ENCODE data around the gene NFRKB. TPM values are rescaled to one million over a fixed set of nuclear protein-coding genes. Genes with fewer than 3 reads are reported as not detected.

Gene NFRKB
- polyA plus RNA-seq (11.8 to 23.6 TPM (median 14.4 TPM) in 3 replicates), polyA minus RNA-seq (19.7 to 30.6 TPM (median 26.9 TPM) in 3 replicates)
- 12.6 TPM for polyA plus RNA-seq (2011; ENCODE audit: low read depth)
- polyA plus RNA-seq (2011; cell fraction: cytosol; rRNA removed) = 13.1 and 13.8 TPM in 2 replicates
- 43.3 and 44.5 TPM in 2 replicates for polyA plus RNA-seq (2011; cell fraction: nucleus; rRNA removed)
- 12.9 and 15.7 TPM in 2 replicates for polyA plus RNA-seq (2012; ENCODE audit: low replicate concordance)
- polyA minus RNA-seq (2011; cell fraction: cytosol; rRNA and poly(A)+ RNA removed) = 14.8 TPM
- 21.1 and 32.8 TPM in 2 replicates for polyA minus RNA-seq (2011; cell fraction: nucleus; rRNA and poly(A)+ RNA removed)

DNA sequence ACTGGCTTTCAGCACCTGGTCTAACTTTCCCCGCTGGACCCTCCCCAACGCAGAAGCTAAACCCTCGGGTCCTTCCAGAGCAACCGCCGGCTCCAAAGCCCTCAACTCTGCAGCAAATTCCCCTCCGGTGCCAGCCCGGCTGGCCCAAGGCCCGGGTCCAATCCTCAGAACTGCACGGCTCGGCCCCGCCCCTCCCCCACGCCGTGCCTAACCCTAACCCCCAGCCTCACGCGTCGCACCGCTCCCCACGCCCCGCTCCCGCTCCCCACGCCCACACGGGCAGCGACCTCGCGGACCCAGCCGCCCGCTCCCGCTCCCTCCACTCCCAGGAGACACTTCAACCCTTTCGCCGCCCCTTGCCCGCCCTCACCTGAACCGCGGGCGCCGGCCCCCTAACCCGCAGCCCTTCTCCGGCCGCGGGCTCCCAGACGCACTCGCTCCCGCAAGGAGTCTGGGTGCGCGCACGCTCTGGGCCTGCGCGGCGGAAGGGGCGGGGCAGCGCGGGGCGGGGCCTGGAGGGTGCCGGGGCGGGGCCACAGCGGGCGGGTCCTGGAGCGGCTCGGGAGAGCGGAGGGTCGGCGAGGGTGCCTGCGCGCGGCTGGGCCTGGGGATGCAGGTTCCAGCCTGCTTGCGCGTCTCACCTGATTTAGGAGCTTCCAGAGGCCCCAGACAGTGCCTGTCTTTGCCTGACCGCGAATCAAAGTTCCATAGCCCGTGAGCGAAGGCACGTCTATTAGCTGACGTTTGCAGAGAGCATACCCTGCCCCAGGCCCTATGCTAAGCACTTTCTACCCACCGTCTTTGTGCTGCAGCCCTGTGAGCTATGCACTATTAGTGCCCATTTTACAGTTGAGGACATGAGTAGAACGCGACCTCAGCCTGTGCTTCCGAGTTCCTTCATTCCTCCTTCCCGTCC lies at the start of gene NFRKB:
NFRKB (minus strand) TSS at position 453 of the 916 bp plus-strand sequence. CDS start 2,729 bp downstream, outside the sequence.
- Histone ChIP-seq H3K4me1 (ENCODE audit: control insufficient read depth, extremely low read depth, insufficient read depth, low read length) (peaks cover 16% of the 10 kb centered on the region), H3K9me3 (ENCODE audit: control insufficient read depth, low read depth, low read length) (no peaks in the 10 kb centered on the region), H3K27ac (ENCODE audit: control insufficient read depth, insufficient read depth, low read length) (peak within 1 kb of the TSS; percentile 65), H3K9me1 (ENCODE audit: control insufficient read depth, extremely low read depth, insufficient read depth, low read length) (no peaks in the 10 kb centered on the region), H3K79me2 (ENCODE audit: control insufficient read depth, insufficient read depth, low read length) (peaks cover 27% of the 10 kb centered on the region), H3K4me3 (ENCODE audit: control insufficient read depth in 2 of 3, extremely low read depth in 1 of 3, insufficient read depth in 2 of 3, low read depth in 1 of 3, low read length in 3 of 3) (peak within 1 kb of the TSS; percentile 88 to 98 (median 95)), H4K20me1 (ENCODE audit: control insufficient read depth, extremely low read depth, insufficient read depth, low read length) (no peaks in the 10 kb centered on the region), H2AFZ (ENCODE audit: control insufficient read depth, low read length) (peak within 1 kb of the TSS; percentile 89), H3K27me3 (ENCODE audit: control insufficient read depth, extremely low read depth, insufficient read depth, low read length) (no peaks in the 10 kb centered on the region), H3K36me3 (ENCODE audit: control insufficient read depth in 2 of 2, extremely low read depth in 1 of 2, insufficient read depth in 2 of 2, low read length in 2 of 2) (peaks cover 12 to 17% of the 10 kb centered on the region in 2 experiments), H3K9ac (ENCODE audit: control insufficient read depth, extremely low read depth, insufficient read depth, low read length) (peak within 1 kb of the TSS; percentile 85), H3K4me2 (ENCODE audit: control insufficient read depth, extremely low read depth, insufficient read depth, low read depth, low read length) (peak within 1 kb of the TSS; percentile 83)
- TF ChIP-seq, protein P1, sequence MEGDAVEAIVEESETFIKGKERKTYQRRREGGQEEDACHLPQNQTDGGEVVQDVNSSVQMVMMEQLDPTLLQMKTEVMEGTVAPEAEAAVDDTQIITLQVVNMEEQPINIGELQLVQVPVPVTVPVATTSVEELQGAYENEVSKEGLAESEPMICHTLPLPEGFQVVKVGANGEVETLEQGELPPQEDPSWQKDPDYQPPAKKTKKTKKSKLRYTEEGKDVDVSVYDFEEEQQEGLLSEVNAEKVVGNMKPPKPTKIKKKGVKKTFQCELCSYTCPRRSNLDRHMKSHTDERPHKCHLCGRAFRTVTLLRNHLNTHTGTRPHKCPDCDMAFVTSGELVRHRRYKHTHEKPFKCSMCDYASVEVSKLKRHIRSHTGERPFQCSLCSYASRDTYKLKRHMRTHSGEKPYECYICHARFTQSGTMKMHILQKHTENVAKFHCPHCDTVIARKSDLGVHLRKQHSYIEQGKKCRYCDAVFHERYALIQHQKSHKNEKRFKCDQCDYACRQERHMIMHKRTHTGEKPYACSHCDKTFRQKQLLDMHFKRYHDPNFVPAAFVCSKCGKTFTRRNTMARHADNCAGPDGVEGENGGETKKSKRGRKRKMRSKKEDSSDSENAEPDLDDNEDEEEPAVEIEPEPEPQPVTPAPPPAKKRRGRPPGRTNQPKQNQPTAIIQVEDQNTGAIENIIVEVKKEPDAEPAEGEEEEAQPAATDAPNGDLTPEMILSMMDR (optimal IDR thresholded peaks at IDR 0.05 in 1 of 3, IDR thresholded peaks at IDR 0.05 in 1 of 3, conservative IDR thresholded peaks at IDR 0.05 in 1 of 3; ENCODE audit: extremely low read depth in 1 of 3, insufficient read depth in 2 of 3, low read length in 3 of 3) = no peak
- TF ChIP-seq EZH2 (IDR thresholded peaks at IDR 0.05; ENCODE audit: low read length) = no peak
- FAIRE-seq (peak; percentile 9), DNase-seq (ENCODE audit: low read depth, low spot score) (no peak)
- dilution Hi-C loops (cut with MboI; ENCODE audit: extremely low pct_ligation_motif_present, low sequenced_read_pairs) = no loop called here

DNA sequence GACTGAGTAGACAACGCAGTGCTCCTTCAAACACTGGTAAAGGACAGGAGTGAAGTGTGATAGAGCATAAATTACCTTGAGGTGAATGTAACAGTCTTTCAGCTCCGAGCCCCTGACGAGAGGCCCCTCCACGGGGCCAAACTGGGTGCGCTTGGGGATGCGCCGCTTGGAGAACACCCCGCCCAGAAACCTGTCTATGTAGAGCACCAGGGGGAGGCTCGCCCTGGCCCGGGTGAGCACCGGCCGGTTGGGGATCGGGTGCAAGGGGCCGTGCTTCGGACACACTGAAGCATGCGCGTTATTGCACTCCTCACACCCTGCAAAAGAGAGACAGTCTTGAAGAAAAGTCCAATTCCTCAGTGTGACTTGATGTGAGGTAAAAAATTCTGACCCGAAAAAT lies 49.3 kb upstream of the NFRKB start:
- H3K27ac ChIP-seq (ENCODE audit: control insufficient read depth, insufficient read depth, low read length) = no peak overlapping the region
- TF ChIP-seq EZH2 (IDR thresholded peaks at IDR 0.05; ENCODE audit: low read length) = no peak
- TF ChIP-seq, protein P1 (optimal IDR thresholded peaks at IDR 0.05 in 1 of 3, IDR thresholded peaks at IDR 0.05 in 1 of 3, conservative IDR thresholded peaks at IDR 0.05 in 1 of 3; ENCODE audit: extremely low read depth in 1 of 3, insufficient read depth in 2 of 3, low read length in 3 of 3) = no peak
- H3K27me3 ChIP-seq (ENCODE audit: control insufficient read depth, extremely low read depth, insufficient read depth, low read length) = no peaks in the 10 kb centered on the region
- H3K4me3 ChIP-seq (ENCODE audit: control insufficient read depth in 2 of 3, extremely low read depth in 1 of 3, insufficient read depth in 2 of 3, low read depth in 1 of 3, low read length in 3 of 3) = no peak overlapping the region
- H3K9me1 ChIP-seq (ENCODE audit: control insufficient read depth, extremely low read depth, insufficient read depth, low read length) = no peaks in the 10 kb centered on the region
- H4K20me1 ChIP-seq (ENCODE audit: control insufficient read depth, extremely low read depth, insufficient read depth, low read length) = peaks cover 3% of the 10 kb centered on the region
- no peaks in the 10 kb centered on the region for H3K4me1 ChIP-seq (ENCODE audit: control insufficient read depth, extremely low read depth, insufficient read depth, low read length)
- DNase-seq (ENCODE audit: low read depth, low spot score) (no peak), FAIRE-seq (no peak)
- dilution Hi-C loops (cut with MboI; ENCODE audit: extremely low pct_ligation_motif_present, low sequenced_read_pairs) = loop anchor here (25.0 kb wide), 1 partner anchor 193 kb away; no protein-coding TSS in a partner anchor
- no peaks in the 10 kb centered on the region for H3K9me3 ChIP-seq (ENCODE audit: control insufficient read depth, low read depth, low read length)
- no peaks in the 10 kb centered on the region for H3K79me2 ChIP-seq (ENCODE audit: control insufficient read depth, insufficient read depth, low read length)
- peaks cover 15 to 17% of the 10 kb centered on the region in 2 experiments for H3K36me3 ChIP-seq (ENCODE audit: control insufficient read depth in 2 of 2, extremely low read depth in 1 of 2, insufficient read depth in 2 of 2, low read length in 2 of 2)
- no peak overlapping the region for H2AFZ ChIP-seq (ENCODE audit: control insufficient read depth, low read length)
- H3K4me2 ChIP-seq (ENCODE audit: control insufficient read depth, extremely low read depth, insufficient read depth, low read depth, low read length) = no peak overlapping the region
- H3K9ac ChIP-seq (ENCODE audit: control insufficient read depth, extremely low read depth, insufficient read depth, low read length) = no peak overlapping the region
